Activated CD8-positive, alpha-beta memory T cell treated with anti-CD3 and anti-CD28 coated beads, Interleukin-2, amount 50 U/mL, for 24 hours (primary cell): ENCODE results near the gene SIGLEC7.
A peak's percentile ranks its signal among the peaks of the same experiment; 100 is the strongest.

Experiments
- DNase-seq: peaks from one replicate; pipeline ENCODE4 v3.0.0-alpha.2; 2020; ENCODE audit errors: extremely low read depth

SIGLEC7 gene

GRCh38 chr19:51169283-51169918 is 27.3 kb downstream of the SIGLEC7 start:
- peak; percentile 36 for DNase-seq

- DNase-seq = no peak
Measured at GRCh38 chr19:51172223-51172622, 30.1 kb downstream of the SIGLEC7 start.

GRCh38 chr19:51173681-51174080 is 31.6 kb downstream of the SIGLEC7 start:
- DNase-seq = no peak

DNA sequence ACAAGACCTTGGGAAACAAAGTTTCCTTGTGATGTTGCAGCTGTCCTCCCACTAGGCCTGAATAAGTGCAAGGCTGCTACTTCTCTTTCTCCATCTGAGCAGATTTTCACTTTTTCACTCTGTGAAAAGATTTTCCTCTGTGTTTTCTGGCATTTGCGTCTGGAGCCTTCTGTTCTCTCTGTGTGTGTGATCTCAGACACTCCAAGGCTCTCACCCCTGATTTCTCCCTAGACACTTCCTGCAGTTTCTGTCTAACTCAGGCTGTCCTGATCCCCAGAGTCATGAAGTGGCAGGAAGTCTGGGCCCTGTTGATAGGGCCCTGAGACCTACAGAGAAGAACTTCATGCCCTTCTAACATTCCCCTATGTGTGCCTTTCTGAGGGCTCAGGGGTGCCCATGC is 37.2 kb downstream of the SIGLEC7 start:
- DNase-seq = no peak

DNA sequence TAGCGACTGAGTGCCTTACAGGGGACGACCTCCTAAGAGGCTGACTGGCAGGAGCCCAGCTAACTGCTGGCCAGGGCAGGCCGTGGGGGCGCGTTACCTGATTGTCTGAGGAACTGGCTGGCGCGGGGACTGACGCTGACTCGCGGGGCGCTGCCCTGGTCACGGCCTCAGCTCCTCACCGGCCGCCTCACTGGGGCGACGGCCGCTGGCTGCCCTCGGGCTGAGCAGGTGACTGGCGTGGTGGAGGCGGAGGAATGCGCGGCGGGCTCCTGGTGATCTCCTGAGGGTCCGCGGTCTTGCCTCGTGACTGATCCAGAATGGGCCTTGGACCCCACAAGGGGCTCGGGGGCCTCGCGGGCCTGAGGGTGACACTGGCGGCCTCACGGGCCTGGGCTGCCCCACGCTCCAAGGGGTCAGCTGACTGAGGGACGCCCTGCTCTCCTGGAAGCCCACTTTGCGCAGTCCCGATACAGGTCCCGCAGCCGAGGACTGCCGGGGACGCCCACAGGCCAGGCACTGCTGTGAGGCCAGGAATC is 39.3 kb downstream of the SIGLEC7 start:
- no peak for DNase-seq

DNA sequence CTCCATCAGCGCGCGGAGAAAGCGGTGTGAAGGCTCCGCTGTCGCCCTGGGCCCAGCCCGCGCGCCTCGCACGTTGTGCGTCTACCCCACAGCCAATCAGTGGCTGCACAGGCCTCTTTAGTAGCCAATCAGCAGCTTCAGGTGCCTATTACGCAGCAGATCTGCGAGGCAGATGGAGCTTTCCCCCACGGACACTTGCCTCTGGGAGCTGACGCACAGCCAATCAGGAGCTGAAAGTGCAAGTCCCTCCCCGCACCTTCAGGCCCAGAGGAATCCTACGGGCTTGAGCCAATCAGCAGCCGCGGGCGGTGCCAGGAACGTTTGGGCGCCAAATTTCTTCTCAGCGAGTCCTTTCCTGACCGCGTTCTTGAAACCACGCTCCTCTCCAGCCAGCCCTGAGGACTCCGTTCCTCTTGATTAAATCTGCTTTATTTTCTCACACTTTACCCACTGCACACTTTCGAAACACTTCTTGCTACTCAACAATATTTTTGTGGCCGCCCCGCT is 39.9 kb downstream of the SIGLEC7 start:
- no peak for DNase-seq

DNA sequence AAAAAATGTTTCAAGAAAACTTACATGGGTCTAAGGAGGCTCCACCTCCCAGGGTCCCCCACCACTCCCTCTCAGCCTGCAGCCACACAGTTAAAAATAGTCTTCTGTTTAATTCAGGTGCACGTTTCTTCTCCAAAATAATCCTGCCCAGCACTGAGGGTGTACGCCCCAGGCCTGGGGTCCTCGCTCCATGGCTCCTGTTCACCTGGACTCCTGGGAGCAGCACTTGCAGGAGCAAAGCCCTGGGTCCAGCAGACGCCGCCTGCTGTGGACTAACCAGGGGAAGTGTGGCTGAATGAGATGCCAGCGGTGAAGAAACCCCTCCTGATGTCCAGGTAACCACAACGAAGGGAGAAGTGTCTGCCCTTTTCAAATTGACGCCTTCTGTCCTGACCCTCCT is 41.5 kb downstream of the SIGLEC7 start:
- no peak for DNase-seq

DNA sequence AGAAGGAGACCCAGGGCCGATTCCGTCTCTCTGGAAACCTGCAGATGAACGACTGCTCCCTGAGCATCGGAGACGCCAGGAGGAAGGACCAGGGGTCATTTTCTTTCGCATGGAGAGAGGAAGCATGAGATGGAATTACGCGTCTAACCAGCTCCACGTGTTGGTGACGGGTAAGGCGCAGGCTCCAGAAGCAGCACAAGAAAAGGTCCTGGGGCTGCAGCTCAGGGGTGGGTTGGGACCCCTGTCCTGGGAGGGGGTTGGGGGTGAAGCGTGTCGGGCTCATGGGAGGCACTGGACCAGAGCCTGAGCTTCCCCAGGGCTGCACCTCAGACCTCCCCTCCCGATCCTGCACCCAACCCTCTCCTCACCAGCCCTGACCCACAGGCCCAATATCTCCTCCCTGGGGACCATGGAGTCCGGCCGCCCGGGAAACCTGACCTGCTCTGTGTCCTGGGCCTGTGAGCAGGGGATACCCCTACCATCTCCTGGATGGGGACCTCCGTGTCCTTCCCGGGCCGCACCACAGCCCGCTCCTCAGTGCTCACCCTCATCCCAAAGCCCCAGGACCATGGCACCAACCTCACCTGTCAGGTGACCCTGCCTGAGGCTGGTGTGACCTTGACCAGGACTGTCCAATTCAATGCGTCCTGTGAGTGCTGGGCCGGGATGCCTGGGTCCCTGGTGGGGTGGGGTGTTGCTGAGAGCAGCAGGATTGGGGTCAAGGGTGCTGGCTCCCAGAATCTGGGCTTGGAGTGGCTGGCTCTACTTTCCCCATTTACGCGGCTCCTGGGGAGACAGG is 43.2 kb downstream of the SIGLEC7 start:
- no peak for DNase-seq

DNA sequence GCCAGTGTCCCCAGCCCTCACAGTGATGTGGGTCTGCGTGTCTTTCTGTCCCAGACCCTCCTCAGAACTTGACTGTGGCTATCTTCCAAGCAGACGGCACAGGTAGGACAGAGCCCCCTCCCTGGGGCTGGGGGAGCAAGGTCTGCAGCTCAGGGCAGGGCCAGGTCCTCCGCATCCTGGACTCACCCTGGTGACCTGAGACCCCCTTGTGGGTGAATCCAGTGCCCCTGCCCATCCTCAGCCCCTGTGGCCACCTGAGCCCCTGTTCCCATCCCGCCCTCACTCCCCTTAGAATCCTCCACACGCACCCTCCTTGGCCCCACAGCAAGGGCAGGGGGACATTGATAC is 43.7 kb downstream of the SIGLEC7 start:
- DNase-seq = no peak

DNA sequence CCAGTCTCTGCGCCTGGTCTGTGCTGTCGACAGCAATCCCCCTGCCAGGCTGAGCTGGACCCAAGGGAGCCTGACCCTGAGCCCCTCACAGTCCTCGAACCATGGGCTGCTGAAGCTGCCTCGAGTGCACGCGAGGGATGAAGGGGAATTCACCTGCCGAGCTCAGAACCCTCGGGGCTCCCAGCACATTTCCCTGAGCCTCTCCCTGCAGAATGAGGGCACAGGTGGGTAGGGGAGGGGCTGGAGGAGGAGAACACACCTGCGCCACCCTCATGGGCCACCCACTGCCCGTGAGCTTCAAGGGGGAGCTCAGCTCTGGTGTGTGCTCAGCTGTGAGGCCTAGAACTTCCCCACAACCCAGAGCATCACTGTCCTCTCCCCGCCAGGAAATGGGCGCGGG is 44.2 kb downstream of the SIGLEC7 start:
- no peak for DNase-seq

DNA sequence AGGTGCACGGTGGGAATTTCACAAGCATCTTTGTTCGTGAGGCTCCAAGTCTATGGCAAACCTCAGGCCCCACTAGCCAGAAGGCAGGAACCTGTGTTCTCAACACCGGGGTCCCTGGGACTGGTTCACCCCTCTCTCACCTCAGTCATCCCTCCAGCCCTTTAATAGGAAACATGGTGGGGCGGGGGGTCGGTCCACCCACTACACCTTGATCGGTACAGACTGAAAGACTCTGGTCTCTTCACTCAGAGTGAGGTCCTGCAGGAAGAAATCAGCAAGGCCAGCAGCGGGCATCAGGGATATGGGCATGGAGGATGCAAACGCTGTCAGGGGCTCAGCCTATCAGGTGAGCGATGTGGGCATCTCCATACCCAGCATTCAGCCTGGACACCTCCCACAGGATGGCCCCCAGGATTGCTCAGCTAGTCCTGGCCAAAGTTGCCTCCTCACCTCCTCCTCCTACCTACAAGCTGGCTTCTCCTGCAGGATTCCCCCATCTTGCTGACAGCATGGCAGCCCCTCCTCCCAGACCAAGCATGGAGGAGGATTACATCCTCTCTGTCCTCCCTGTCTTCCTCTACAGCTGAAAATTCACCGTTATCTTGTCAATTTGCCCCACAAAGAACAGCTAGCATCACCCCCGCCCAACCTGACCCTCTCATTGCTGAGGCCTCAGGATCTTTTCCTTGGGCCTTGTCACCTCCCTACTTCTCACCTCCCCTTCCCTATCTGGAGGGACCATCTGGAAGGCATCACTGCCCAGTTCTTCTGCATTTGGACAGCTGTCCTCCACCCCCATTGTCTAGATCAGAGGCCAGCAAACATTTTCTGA is 45.5 kb downstream of the SIGLEC7 start:
- DNase-seq = no peak

- no peak for DNase-seq
Measured at GRCh38 chr19:51188227-51188559, 46.1 kb downstream of the SIGLEC7 start.

DNA sequence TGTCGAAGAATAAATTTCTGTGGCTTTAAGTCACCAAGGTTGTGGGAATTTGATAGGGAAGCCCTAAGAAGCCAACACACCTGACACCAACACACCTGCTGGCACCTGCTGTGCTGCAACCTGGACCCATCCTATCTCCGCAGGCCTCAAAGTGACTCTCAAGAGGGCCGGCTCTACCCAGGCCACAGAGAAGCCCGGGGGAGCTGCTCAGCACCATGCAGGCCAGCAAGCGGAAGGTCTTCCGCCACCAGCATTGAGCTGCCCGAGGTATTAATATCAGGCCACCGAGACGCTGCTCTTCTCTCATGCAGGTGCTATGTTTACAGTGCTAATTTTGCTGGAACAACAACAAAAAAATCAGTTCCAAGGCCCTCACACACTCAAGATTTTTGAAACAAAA is 50.6 kb downstream of the SIGLEC7 start:
- no peak for DNase-seq

GRCh38 chr19:51194527-51195315 is 52.6 kb downstream of the SIGLEC7 start:
- DNase-seq = no peak

- no peak for DNase-seq
Measured at GRCh38 chr19:51195316-51195586, 53.1 kb downstream of the SIGLEC7 start.

- DNase-seq = no peak
Measured at GRCh38 chr19:51195616-51196015, 53.5 kb downstream of the SIGLEC7 start.

- no peak for DNase-seq
Measured at GRCh38 chr19:51196181-51196580, 54.1 kb downstream of the SIGLEC7 start.

GRCh38 chr19:51198641-51199040 is 56.5 kb downstream of the SIGLEC7 start:
- DNase-seq = no peak

- DNase-seq = no peak
Measured at GRCh38 chr19:51200071-51200666, 58.1 kb downstream of the SIGLEC7 start.

DNA sequence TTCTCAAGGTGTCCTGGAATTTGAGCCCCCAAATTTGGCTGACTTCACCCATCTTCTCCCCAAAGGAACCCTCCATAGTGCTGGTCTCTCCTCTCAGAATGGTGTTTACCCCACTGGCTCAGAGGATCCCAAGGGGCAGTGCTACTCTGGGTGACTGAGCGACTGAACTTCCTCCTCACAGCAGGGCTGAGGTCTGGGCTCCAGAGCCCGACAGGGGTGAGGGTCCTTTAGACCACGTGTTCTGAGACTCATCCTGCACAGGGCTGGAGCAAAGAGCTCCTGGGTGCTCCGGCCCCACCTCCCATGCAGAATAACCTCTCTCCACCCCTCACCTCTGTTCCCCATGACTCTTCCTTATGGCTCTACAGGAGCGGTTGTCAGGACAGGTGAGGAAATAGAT is 59.6 kb downstream of the SIGLEC7 start:
- DNase-seq = no peak
